ENCODE measurements around the gene CHERP. TPM values are rescaled to one million over a fixed set of nuclear protein-coding genes. Genes with fewer than 3 reads are reported as not detected.

Gene CHERP
- polyA plus RNA-seq, 2 of the 4 experiments (the other 2 are of a cell fraction), result 4.4 to 24.4 TPM

DNA sequence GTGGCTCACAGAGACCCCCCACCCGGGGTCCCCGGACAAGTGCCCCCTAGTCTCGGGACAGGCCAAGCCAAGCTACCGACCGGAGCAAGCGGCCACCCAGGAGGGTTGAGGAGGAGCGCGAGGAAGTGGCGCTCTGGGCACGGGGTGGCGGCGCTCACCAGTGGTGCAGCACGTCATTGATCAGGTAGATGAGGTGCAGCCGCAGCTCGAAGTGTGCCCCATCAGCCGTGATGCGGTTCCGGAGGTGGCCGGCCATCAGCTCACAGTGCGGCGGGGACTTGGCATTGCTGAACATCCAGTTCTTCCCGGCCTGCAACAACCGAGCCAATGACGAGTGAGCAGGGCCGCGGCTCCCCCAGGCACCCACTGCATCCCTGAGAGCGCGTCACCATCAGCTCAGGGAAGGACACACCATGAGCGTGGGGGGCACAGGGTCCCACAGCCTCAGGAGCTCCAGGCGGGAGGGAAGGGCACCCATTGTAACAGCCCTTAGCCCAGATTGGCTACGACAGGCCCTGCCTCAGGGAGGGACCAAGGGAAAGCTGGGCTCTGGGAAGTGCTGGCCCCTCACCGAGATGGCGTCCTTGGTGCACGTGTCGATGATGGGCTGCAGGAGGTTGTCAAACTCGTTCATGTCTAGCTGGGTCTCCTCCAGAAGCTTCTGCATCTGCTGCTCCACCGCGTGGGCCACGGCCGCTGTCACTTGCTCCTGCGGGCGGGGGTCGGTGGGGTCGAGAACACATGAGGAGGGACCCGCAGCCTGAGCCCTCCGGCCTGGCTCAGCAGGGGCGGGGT, 9.6 kb downstream of the CHERP start (continued):
- TF ChIP-seq, protein P1, sequence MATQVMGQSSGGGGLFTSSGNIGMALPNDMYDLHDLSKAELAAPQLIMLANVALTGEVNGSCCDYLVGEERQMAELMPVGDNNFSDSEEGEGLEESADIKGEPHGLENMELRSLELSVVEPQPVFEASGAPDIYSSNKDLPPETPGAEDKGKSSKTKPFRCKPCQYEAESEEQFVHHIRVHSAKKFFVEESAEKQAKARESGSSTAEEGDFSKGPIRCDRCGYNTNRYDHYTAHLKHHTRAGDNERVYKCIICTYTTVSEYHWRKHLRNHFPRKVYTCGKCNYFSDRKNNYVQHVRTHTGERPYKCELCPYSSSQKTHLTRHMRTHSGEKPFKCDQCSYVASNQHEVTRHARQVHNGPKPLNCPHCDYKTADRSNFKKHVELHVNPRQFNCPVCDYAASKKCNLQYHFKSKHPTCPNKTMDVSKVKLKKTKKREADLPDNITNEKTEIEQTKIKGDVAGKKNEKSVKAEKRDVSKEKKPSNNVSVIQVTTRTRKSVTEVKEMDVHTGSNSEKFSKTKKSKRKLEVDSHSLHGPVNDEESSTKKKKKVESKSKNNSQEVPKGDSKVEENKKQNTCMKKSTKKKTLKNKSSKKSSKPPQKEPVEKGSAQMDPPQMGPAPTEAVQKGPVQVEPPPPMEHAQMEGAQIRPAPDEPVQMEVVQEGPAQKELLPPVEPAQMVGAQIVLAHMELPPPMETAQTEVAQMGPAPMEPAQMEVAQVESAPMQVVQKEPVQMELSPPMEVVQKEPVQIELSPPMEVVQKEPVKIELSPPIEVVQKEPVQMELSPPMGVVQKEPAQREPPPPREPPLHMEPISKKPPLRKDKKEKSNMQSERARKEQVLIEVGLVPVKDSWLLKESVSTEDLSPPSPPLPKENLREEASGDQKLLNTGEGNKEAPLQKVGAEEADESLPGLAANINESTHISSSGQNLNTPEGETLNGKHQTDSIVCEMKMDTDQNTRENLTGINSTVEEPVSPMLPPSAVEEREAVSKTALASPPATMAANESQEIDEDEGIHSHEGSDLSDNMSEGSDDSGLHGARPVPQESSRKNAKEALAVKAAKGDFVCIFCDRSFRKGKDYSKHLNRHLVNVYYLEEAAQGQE (IDR thresholded peaks at IDR 0.05), result no peak

DNA sequence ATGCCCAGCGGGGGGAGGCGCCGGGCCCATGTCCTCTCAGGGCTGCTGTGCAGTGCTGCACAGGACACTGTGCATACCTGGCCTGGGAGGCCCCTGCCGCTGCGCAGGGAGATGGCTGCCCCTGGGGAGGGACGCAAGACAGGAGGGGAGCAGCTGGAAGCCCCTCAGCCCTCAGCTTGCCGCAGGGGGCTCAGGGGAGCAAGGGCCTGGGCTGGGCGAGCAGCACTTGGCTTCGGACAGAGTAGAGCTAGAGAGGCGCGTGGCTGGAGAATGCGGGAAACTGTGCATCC, 10.9 kb downstream of the CHERP start:
- no peak overlapping the region for H3K4me2 ChIP-seq
- ChIA-PET POLR2A (no interaction called here), CTCF (interaction anchor here (0.8 kb wide), 1 partner anchor 31 kb away, joined by 5 read pairs; no protein-coding TSS in a partner anchor)
- TF ChIP-seq HOXA7 (CRISPR knock-in tag; IDR thresholded peaks at IDR 0.05) (no peak), TP53 (CRISPR knock-in tag; IDR thresholded peaks at IDR 0.05) (no peak), HDAC2 (IDR thresholded peaks at IDR 0.05) (no peak), ZNF302 (CRISPR knock-in tag; IDR thresholded peaks at IDR 0.05) (no peak), KDM5A (IDR thresholded peaks at IDR 0.05) (no peak)
- H3K4me1 ChIP-seq, result no peaks in the 10 kb centered on the region
- H3K27ac ChIP-seq, result no peak overlapping the region
- 91% methylated on average over 12 of the region's 12 CpGs for WGBS (ENCODE audit: missing lambda C conversion rate)
- ATAC-seq (no peak), FAIRE-seq (no peak), DNase-seq (ENCODE audit: low read depth in 1 of 2, low spot score in 1 of 2) (no peak)
- H3K9me3 ChIP-seq, result no peaks in the 10 kb centered on the region
- H3K4me3 ChIP-seq, result no peak overlapping the region

DNA sequence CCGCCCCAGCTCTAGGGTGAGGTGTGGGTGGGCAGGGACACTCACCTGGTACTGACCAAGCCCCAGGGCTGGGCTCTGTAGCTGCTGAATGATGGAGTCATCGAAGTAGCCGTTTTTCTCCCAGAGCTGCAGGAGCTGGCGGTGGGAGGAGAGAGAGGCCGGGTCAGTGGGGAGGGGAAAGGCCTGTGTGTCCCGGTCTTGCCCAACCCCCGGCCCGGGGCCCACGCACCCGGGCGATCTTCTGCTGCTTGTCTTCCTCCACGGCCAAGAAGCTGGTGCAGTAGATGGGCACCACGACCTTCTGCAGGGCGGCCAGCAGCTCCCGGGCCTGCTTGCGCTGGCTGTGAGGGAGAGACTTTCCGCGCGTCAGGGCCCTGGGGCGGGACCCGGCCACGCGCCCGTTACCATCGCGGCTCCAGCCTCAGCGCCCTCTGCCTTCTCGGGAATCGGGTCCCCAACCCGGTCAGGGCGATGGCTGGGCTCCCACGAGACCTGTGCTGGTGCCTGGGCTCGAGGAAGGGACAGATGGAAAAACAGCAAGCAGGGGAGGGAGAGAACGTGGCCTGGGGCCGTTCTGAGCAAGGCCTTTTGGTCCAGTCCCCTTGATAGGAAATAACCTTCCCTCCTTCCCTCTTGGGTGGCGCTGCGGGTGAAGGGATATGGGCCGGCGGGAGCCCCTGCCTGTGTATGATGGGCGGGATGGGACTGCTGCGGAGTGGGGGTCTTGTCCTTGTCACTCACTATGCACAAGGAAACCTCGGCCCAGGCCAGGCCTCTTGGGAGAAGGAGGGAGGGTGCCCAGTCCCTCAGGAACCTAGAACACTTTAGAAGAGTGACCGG, 11.5 kb downstream of the CHERP start:
- no peak for TF ChIP-seq SREBF2 (IDR thresholded peaks at IDR 0.05)
- TF ChIP-seq, protein P2, sequence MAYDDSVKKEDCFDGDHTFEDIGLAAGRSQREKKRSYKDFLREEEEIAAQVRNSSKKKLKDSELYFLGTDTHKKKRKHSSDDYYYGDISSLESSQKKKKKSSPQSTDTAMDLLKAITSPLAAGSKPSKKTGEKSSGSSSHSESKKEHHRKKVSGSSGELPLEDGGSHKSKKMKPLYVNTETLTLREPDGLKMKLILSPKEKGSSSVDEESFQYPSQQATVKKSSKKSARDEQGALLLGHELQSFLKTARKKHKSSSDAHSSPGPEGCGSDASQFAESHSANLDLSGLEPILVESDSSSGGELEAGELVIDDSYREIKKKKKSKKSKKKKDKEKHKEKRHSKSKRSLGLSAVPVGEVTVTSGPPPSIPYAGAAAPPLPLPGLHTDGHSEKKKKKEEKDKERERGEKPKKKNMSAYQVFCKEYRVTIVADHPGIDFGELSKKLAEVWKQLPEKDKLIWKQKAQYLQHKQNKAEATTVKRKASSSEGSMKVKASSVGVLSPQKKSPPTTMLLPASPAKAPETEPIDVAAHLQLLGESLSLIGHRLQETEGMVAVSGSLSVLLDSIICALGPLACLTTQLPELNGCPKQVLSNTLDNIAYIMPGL (CRISPR knock-in tag; IDR thresholded peaks at IDR 0.05; ENCODE audit: borderline replicate concordance), result no peak
- no peak for TF ChIP-seq BHLHE40 (IDR thresholded peaks at IDR 0.05; ENCODE audit: low read depth, low read length)
- no peak for TF ChIP-seq TFCP2L1 (CRISPR knock-in tag; IDR thresholded peaks at IDR 0.05)
- TF ChIP-seq FOSB (CRISPR knock-in tag; IDR thresholded peaks at IDR 0.05), result no peak
- TF ChIP-seq ZNF302 (CRISPR knock-in tag; IDR thresholded peaks at IDR 0.05), result no peak
- TF ChIP-seq, protein P3, sequence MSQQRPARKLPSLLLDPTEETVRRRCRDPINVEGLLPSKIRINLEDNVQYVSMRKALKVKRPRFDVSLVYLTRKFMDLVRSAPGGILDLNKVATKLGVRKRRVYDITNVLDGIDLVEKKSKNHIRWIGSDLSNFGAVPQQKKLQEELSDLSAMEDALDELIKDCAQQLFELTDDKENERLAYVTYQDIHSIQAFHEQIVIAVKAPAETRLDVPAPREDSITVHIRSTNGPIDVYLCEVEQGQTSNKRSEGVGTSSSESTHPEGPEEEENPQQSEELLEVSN (IDR thresholded peaks at IDR 0.05; ENCODE audit: borderline replicate concordance, low read depth), result no peak
- no peak for TF ChIP-seq NFE2L2 (conservative IDR thresholded peaks at IDR 0.05; ENCODE audit: low read length)
- Histone ChIP-seq H3K9me3 (no peaks in the 10 kb centered on the region), H3K4me2 (no peak overlapping the region), H3K4me3 (no peak overlapping the region), H3K4me1 (no peaks in the 10 kb centered on the region), H3K27ac (no peak overlapping the region)
- 92% methylated on average over 12 of the region's 43 CpGs for WGBS (ENCODE audit: missing lambda C conversion rate)
- ChIA-PET POLR2A (no interaction called here), CTCF (interaction anchor here (0.8 kb wide), 1 partner anchor 32 kb away, joined by 5 read pairs; no protein-coding TSS in a partner anchor)
- no peak for FAIRE-seq
- no peak for ATAC-seq
- no peak for DNase-seq (ENCODE audit: low read depth in 1 of 2, low spot score in 1 of 2)
